GM21390 (cell line): ENCODE data around the gene ARPIN.
"Not testable (repeated sequence)": the region's sequence is repeated elsewhere in the genome, so short reads cannot be mapped to it uniquely, and the experiment has no call there.

ENCODE experiments used
- ATAC-seq: cut with Tn5 transposase; IDR thresholded peaks from one replicate; pipeline ENCODE4 v1.9.1; 2021; ENCODE audit not compliant: unreplicated experiment

The ARPIN gene

DNA sequence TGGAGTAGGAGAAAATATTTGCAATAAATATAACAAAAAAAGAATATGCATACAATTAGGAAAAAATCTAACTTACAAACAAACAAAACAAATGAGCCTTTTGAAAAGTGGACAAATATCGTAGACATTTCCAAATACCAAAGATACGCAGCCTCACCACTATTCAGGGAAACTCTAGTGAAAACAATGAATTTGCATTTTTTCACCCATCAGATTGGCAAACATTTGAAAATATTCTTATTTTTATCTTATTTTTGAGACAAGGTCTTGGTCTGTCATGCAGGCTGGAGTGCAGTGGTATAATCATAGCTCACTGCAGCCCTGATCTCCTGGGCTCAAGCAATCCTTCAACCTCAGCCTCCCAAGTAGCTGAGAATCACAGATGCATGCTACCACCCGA lies 34.4 kb downstream of the ARPIN start:
- ATAC-seq, result no peak

GRCh38 chr15:89877083-89877425 lies 35.7 kb downstream of the ARPIN start:
- no peak for ATAC-seq

DNA sequence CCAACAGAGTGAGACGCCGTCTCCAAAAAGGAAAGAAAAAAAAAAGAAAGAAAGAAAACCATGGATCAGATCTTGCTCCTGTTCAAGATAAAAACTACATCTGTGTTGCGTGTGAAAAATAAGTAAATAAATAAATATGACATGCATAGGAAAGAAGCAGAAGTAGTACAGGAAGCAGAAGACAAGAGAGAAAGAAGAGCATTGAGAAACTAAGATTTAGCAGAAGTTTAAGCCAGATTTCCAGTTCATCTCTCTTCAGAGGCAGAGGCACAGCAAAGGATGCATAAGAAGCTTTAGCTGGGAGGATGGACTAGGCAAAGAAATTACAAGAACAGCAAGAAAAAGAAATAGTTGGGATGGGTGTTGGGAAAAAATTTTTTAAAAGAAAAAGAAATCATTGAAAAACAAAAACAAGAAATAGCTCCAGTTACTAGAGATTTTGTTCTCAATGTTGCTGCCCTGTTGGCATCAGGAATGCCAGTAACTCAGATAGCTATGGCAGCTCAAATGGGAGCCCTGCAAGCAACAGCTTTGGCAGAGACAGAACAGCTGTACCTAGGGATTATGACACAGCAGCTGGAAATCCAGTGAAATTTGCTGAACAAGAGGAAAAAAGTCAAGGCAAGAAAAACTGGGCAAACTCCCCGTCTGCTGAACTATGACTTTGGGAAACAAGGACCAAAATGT lies 36.2 kb downstream of the ARPIN start:
- no peak for ATAC-seq

- no peak for ATAC-seq
Measured at GRCh38 chr15:89875741-89876140, 37.0 kb downstream of the ARPIN start.

GRCh38 chr15:89874926-89875564 lies 37.7 kb downstream of the ARPIN start:
- ATAC-seq, result no peak

- ATAC-seq, result no peak
Measured at GRCh38 chr15:89870688-89871288, 42.0 kb downstream of the ARPIN start.

DNA sequence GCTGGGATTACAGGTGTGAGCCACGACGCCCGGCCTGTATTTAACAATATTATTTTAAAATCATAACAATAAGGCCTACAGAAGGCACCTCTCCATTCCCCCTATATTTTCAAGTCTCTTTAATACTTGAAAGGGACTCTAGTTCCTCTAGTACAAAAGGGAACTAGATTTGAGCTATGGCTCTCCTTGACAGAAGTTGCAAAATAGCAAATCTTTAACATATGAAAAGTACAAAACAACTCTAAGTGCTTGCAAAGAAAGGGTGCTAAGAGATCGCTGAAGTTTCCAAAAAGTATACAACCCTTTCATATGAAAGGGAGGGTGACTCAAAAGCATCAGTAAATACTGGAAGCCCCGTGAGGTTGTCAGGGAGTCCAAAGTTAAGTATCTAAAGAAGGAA lies 42.7 kb downstream of the ARPIN start:
- no peak for ATAC-seq

DNA sequence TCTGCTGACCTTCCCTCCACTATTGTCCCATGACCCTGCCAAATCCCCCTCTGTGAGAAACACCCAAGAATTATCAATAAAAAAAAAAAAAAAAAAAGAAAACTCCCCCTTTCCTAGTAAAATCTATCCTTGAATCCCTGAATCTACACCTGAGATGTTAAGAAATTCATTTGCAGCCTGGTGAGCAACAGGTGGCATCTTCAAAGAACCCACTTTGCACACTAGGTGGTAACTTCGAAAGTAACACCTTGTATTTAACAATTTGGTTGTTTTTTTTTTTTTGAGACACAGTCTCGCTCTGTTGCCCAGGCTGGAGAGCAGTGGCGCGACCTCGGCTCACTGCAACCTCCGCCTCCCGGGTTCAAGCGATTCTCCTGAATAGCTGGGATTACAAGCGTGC lies 43.3 kb downstream of the ARPIN start:
- ATAC-seq, result not testable (repeated sequence)

DNA sequence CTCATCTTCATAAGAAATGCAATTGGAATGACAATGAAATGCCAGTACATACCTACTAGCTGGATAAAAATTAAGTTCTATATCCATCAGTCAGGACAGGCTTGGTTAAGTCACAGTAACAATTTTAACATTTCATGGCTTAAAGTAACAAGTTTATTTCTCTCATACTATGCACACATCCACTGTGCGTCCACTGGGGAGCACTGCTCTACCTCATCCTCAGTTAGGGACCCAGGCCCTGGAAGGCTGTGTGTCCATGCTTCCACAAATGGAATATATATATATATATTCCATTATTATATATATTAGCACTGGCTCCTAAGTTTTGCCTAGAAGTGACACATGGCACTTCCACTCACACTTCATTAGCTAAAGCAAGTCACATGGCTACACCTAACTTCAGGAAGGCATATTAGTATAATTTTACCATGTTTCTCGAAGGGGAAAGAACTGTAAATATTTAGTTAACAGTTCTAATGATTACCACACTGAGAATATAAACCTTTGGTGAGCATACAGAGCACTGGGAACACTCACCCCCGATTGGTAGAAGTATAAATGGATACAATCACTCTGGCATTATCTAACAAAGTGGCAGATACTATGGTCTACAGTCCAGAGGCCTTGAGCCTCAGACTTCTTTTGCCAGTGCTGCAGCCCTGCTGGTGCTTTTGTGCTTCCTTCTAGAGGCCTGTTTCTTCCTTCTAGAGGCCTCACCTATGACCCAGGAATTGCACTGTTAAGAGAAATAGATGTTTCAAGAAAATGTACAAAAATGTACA lies 47.6 kb downstream of the ARPIN start:
- no peak for ATAC-seq

- no peak for ATAC-seq
Measured at GRCh38 chr15:89863918-89864317, 48.8 kb downstream of the ARPIN start.

- ATAC-seq, result no peak
Measured at GRCh38 chr15:89860891-89861290, 51.9 kb downstream of the ARPIN start.

GRCh38 chr15:89860431-89860830 lies 52.3 kb downstream of the ARPIN start:
- ATAC-seq, result no peak

DNA sequence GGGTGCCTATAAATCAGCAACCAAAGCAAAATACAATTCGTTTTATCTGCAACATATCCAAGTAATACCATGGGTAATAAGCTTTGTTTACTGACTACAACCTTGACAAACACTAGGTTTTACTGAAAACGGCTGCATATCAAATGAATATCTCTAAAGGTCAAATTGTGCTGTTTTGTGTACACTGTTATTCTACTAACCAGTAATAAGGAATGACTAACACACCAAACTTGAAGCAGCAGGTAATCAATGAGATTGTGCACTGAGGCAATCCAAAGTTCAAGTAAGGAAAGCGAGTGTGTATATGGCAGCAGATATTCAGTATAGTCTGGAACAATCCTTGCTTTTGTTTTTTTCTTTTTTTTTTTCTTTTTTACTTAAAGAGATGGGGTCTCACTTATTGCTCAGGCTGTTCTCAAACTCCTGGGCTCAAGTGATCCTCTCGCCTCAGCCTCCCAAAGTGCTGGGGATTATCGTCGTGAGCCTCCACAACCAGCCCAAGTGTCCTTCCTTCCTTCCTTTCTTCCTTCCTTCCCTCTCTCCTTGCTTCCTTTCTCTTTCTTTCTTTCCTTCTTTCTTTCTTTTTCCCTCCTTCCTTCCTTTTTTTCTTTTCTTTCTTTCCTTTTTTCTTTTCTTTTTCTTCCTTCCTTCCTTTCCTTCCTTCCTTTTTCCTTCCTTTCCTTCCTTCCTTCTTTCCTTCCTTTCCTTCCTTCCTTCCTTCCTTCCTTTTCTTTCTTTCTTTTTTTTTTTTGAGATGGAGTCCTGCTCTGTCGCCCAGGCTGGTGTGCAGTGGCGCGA lies 53.9 kb downstream of the ARPIN start:
- ATAC-seq, result no peak

DNA sequence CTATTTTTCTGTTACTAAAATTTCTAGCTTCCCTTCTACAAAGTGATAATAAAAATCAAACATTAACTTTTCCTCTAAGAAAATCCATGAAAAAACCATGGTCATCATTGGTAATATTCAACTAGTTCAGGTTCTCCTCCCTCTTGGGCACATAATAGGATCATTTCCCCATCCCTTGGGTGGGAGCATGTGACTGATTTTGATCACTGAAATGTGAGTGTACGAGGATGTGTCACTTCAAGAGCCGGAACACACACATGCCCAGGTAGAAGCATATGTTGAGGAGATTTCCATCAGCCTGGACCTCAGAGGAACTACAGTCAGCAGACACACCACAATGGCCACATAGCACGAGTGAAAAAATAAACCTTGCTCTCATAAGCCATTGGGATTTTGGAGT lies 55.1 kb downstream of the ARPIN start:
- no peak for ATAC-seq

GRCh38 chr15:89855948-89856347 lies 56.8 kb downstream of the ARPIN start:
- no peak for ATAC-seq

GRCh38 chr15:89854863-89855262 lies 57.9 kb downstream of the ARPIN start:
- not testable (repeated sequence) for ATAC-seq

- no peak for ATAC-seq
Measured at GRCh38 chr15:89852342-89852995, 60.3 kb downstream of the ARPIN start.

DNA sequence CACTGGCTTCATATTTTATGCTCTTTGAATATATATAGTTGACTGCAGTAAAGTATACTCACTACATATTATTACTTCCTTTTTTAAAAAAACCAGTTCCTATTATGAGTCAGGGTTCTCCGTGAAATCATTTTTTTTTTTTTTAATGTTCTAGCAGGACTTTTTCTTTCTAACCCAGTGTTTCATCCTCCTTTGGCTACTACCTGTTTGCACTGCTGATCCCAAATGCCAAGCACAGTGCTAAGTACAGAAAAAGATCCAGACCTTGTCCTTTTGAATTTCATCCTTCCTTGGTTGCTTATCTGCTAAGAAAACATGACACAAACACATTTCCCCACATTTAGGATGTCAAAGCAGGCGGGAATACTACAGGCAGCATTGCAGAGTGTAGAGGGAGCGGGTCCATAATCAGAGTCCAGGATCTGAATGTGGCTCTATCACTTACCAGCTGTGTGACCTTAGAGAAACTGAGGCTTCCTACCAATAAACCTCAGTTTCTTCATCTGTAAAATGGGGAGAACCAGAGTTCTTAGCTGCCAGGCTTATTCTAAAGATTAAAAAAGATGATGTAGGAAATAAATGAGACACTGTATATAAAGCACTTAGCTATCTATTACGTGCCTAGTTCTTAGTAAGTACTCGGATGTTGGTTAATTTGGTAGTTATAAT lies 60.9 kb downstream of the ARPIN start:
- ATAC-seq, result peak; percentile 67

GRCh38 chr15:89848970-89849292 lies 63.8 kb downstream of the ARPIN start:
- ATAC-seq, result no peak

- ATAC-seq, result no peak
Measured at GRCh38 chr15:89847101-89847500, 65.7 kb downstream of the ARPIN start.
